ENCODE results near the gene STKLD1. TPM values are rescaled to one million over a fixed set of nuclear protein-coding genes. Genes with fewer than 3 reads are reported as not detected.
A peak's percentile ranks its signal among the peaks of the same experiment; 100 is the strongest.

STKLD1 gene
- total and polyA plus RNA-seq, 9 of the 15 experiments (the other 6 are each of a cell fraction or from before 2014, with no cell fraction given) = 0.10 to 0.65 (median 0.33) TPM; not detected in 2

GRCh38 chr9:133347985-133348717 is 28.0 kb upstream of the STKLD1 start, which contains the start of the genes MED22 and RPL7A (continued):
- TF ChIP-seq FIP1L1 (IDR thresholded peaks at IDR 0.05; ENCODE audit: low read depth, low read length, poor library complexity, severe bottlenecking) = peak; percentile 89
- TF ChIP-seq HMGN3 (IDR thresholded peaks at IDR 0.05; ENCODE audit: borderline replicate concordance, extremely low read depth, insufficient read length, low read depth, low read length) = no peak
- TF ChIP-seq ZNF224 (CRISPR knock-in tag; IDR thresholded peaks at IDR 0.05) = no peak
- TF ChIP-seq RREB1 (CRISPR knock-in tag; IDR thresholded peaks at IDR 0.05) = no peak
- TF ChIP-seq ZNF830 (CRISPR knock-in tag; IDR thresholded peaks at IDR 0.05) = no peak
- TF ChIP-seq PHF21A (IDR thresholded peaks at IDR 0.05; ENCODE audit: borderline replicate concordance, low read depth) = no peak
- TF ChIP-seq BACH1 (tag; IDR thresholded peaks at IDR 0.05) = no peak
- no peak for TF ChIP-seq ELK3 (CRISPR knock-in tag; IDR thresholded peaks at IDR 0.05)
- TF ChIP-seq EZH2 (IDR thresholded peaks at IDR 0.05; ENCODE audit: borderline replicate concordance, low read depth, low read length) = no peak
- no peak for TF ChIP-seq POLR3G (IDR thresholded peaks at IDR 0.05; ENCODE audit: extremely low read depth, insufficient read length, insufficient replicate concordance)
- 0 out of 4 replicates have a peak, but pooled peaks of 1 of the 2 experiments have one; percentile 11 for TF ChIP-seq SIX5 (IDR thresholded peaks at IDR 0.05; ENCODE audit: borderline replicate concordance in 1 of 2, insufficient read depth in 1 of 2, low read depth in 1 of 2, low read length in 2 of 2)
- TF ChIP-seq ZNF431 (CRISPR knock-in tag; IDR thresholded peaks at IDR 0.05) = no peak
- no peak for TF ChIP-seq E2F4 (CRISPR knock-in tag; IDR thresholded peaks at IDR 0.05; ENCODE audit: low read depth)
- peak; percentile 98 for TF ChIP-seq BRD4 (IDR thresholded peaks at IDR 0.05)
- TF ChIP-seq RBM34 (IDR thresholded peaks at IDR 0.05; ENCODE audit: borderline replicate concordance, insufficient read depth, low read length) = no peak
- TF ChIP-seq CHD2 (IDR thresholded peaks at IDR 0.05; ENCODE audit: low read depth, low read length) = peak; percentile 98

Data from K562 (cell line).